PC-9 (cell line): ENCODE data around the gene EGF. TPM values are rescaled to one million over a fixed set of nuclear protein-coding genes. Genes with fewer than 3 reads are reported as not detected.

Source experiments
- BruUV-seq: library from RNA; stranded (reverse); fragments of 400-500 nt; replicated peaks from 2 replicates; lab custom pipeline; 2021; lab: Mats Ljungman, UMichigan
- CTCF ChIA-PET: fragments of 300-600 bp; sonication (Branson Sonifier 250); formaldehyde crosslinking; loops from one replicate; lab custom pipeline; 2022; ENCODE audit warnings: antibody characterized with exemption; lab: Charles Lee
- POLR2A ChIA-PET: fragments of 300-600 bp; sonication (Branson Sonifier 250); formaldehyde crosslinking; loops from one replicate; lab custom pipeline; 2022; ENCODE audit warnings: antibody characterized with exemption; ENCODE audit not compliant: unreplicated experiment; lab: Charles Lee
- DNase-seq, 2 experiments: peaks; one replicate each; pipeline versions ENCODE4 v3.0.0 to v3.0.0-alpha.2; 2015 to 2022; ENCODE audit warnings: mixed read lengths in 1 of 2
- H2AFZ ChIP-seq: fragments of 200-600 bp; sonication (generic); 2 replicates; pipeline ENCODE4 v1.8.1; 2017; ENCODE audit warnings: antibody characterized with exemption
- H3F3A ChIP-seq: fragments of 200-600 bp; sonication (generic); 2 replicates; pipeline ENCODE4 v1.8.1; 2017; ENCODE audit warnings: antibody characterized with exemption, mild to moderate bottlenecking, low read depth; ENCODE audit not compliant: insufficient read depth
- H3K27ac ChIP-seq: fragments of 200-600 bp; sonication (generic); 2 replicates; pipeline ENCODE4 v1.6.1; 2016; ENCODE audit warnings: mixed run types
- H3K27me3 ChIP-seq: fragments of 200-600 bp; sonication (generic); 2 replicates; pipeline ENCODE4 v1.6.1; 2016; ENCODE audit warnings: low read depth, mixed run types; ENCODE audit not compliant: insufficient read depth
- H3K36me3 ChIP-seq: fragments of 200-600 bp; sonication (generic); 2 replicates; pipeline ENCODE4 v1.6.1; 2016; ENCODE audit warnings: low read depth, mixed run types
- H3K4me1 ChIP-seq: fragments of 200-600 bp; sonication (generic); replicated peaks from 2 replicates; pipeline ENCODE4 v1.6.1; 2016; ENCODE audit warnings: mixed run types; ENCODE audit not compliant: insufficient read depth
- H3K4me2 ChIP-seq: fragments of 200-600 bp; sonication (generic); 2 replicates; pipeline ENCODE4 v1.6.1; 2017; ENCODE audit warnings: mixed run types
- H3K4me3 ChIP-seq: fragments of 200-600 bp; sonication (generic); 2 replicates; pipeline ENCODE4 v1.6.1; 2016; ENCODE audit warnings: mixed run types
- H3K79me2 ChIP-seq: fragments of 200-600 bp; sonication (generic); 2 replicates; pipeline ENCODE4 v1.6.1; 2017; ENCODE audit warnings: low read depth, mixed run types
- H3K9me2 ChIP-seq: fragments of 200-600 bp; sonication (generic); 2 replicates; pipeline ENCODE4 v1.8.1; 2017; ENCODE audit warnings: mild to moderate bottlenecking; ENCODE audit not compliant: insufficient read depth
- H3K9me3 ChIP-seq: fragments of 200-600 bp; sonication (generic); 2 replicates; pipeline ENCODE4 v1.8.1; 2016; ENCODE audit warnings: low read depth; ENCODE audit not compliant: insufficient read depth
- H4K20me1 ChIP-seq: fragments of 200-600 bp; sonication (generic); 2 replicates; pipeline ENCODE4 v1.8.1; 2017; ENCODE audit not compliant: insufficient read depth
- EZH2 ChIP-seq: fragments of 200-600 bp; sonication (generic); IDR thresholded peaks from 2 replicates; pipeline ENCODE4 v1.8.0; 2017; ENCODE audit warnings: antibody characterized with exemption, low read depth
- intact Hi-C: fragments of 100-400 bp; cut with micrococcal nuclease; formaldehyde crosslinking; loops from one replicate; pipeline ENCODE4 v1.10.0; 2022; ENCODE audit not compliant: unreplicated experiment
- total RNA-seq: library from RNA; stranded (reverse); gene quantifications from 2 replicates; pipeline ENCODE4 v1.2.3, GENCODE V29; 2021
- TF ChIP-seq, protein P1 (sequence below): fragments of 200-600 bp; sonication (generic); conservative IDR thresholded peaks from 2 replicates; pipeline ENCODE4 v1.6.1; 2017; ENCODE audit warnings: mixed run types, antibody characterized with exemption, mild to moderate bottlenecking, moderate library complexity

EGF gene
- total RNA-seq, 1 experiment from 2014 or later: 20.4 TPM

DNA sequence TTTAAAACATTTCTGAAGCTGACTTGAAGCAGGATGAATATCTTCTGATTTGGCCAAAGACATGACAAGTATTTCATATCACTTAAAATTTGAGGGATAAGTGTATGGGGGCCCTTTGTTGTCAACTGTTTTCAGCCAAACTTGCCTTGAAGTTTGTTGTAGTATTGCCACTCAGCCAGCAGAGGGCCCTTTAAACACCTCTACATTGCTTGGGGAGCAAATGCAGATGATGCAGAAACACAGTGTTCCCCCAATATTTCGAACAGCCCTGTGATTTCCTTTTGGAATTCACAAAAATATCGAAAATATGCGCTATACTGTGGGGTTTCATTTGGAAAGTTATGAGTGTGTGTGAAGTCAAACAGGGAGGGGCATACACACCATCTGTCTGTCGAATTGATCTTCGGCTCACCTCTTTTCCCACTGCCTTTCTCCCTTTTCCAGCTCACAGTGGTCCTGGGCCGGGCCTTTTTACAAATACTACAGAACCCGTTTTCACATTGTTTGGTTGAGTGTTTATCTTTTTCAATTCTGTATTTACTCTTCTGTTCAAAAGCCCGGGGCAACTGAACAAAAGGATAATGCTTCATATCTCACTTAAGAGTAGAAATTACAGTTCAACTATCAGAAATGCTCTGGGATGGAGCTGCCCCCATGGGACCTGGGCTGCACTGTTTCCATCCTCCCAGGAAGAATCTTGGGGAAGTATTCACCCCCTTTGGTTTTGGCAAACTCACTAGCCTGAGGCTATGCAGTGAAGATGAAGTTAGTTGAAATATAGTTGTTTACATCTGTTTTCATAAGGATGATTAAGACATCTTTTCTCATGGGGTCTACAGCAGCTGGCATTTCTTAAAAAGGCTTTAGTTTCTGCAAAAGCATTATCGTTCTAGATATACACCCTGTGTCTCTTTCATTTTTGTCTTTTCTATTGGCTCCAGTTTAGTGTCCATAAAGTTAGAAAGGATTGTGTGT is 137.6 kb downstream of the EGF start:
- H3K27me3 ChIP-seq: no peaks in the 10 kb centered on the region
- H3K36me3 ChIP-seq: no peaks in the 10 kb centered on the region
- no peak overlapping the region for H3K27ac ChIP-seq
- CTCF ChIA-PET: no interaction called here
- H2AFZ ChIP-seq: no peak overlapping the region
- H3F3A ChIP-seq: no peaks in the 10 kb centered on the region
- no peak for TF ChIP-seq EZH2
- TF ChIP-seq, protein P1, sequence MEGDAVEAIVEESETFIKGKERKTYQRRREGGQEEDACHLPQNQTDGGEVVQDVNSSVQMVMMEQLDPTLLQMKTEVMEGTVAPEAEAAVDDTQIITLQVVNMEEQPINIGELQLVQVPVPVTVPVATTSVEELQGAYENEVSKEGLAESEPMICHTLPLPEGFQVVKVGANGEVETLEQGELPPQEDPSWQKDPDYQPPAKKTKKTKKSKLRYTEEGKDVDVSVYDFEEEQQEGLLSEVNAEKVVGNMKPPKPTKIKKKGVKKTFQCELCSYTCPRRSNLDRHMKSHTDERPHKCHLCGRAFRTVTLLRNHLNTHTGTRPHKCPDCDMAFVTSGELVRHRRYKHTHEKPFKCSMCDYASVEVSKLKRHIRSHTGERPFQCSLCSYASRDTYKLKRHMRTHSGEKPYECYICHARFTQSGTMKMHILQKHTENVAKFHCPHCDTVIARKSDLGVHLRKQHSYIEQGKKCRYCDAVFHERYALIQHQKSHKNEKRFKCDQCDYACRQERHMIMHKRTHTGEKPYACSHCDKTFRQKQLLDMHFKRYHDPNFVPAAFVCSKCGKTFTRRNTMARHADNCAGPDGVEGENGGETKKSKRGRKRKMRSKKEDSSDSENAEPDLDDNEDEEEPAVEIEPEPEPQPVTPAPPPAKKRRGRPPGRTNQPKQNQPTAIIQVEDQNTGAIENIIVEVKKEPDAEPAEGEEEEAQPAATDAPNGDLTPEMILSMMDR: peak; percentile 80
- H3K79me2 ChIP-seq: no peaks in the 10 kb centered on the region
- no peaks in the 10 kb centered on the region for H3K4me1 ChIP-seq
- BruUV-seq: no TSS peak
- peak in 1 of 2 experiments; percentile 27 for DNase-seq
- intact Hi-C loops: loop anchor here (1.0 to 2.0 kb wide), 2 partner anchors 147 to 461 kb away; no protein-coding TSS in a partner anchor
- H4K20me1 ChIP-seq: no peaks in the 10 kb centered on the region
- H3K4me3 ChIP-seq: no peak overlapping the region
- POLR2A ChIA-PET: no interaction called here
- H3K9me2 ChIP-seq: no peaks in the 10 kb centered on the region
- no peaks in the 10 kb centered on the region for H3K9me3 ChIP-seq
- H3K4me2 ChIP-seq: no peak overlapping the region

DNA sequence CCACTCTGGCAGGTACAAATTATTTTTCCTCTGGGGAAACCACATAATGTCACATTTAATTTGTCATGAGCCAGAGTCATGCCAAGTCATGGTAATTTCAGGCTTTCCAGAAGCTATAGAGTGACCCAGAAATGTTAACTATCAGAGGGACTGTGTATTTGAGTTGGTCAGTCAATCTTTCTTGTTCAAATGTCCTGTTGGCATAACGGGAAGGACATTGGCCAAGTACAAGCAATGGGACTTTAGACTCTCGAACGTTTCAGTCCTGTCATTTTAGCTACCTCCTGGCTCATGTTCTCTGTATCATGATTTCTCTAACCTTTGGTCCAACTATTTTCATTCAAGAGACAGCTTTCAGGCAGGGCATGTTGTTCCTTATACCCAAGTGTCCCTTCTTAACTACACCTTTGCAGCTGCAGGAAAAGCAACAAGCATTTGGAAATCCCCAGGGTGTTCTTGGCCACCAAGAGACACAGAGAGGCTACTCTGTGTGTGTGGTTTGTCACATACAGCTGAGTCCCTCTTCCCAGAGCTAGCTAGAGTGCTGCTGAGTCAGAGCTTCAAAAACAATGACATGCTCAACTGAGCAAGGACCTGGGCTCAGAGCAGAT is 142.6 kb downstream of the EGF start:
- H3K4me1 ChIP-seq: peaks cover 17% of the 10 kb centered on the region; the same call in 1 of the 2 replicates
- ChIA-PET CTCF (interaction anchor here (0.7 kb wide), 1 partner anchor 65 kb away, joined by 13 read pairs; no protein-coding TSS in a partner anchor), POLR2A (interaction anchor here (0.5 kb wide), 1 partner anchor 32 kb away, joined by 4 read pairs; no protein-coding TSS in a partner anchor)
- TF ChIP-seq EZH2: no peak
- TF ChIP-seq, protein P1: no peak
- H4K20me1 ChIP-seq: no peaks in the 10 kb centered on the region
- no peaks in the 10 kb centered on the region for H3K27me3 ChIP-seq
- H3K36me3 ChIP-seq: no peaks in the 10 kb centered on the region
- H3K4me2 ChIP-seq: no peak overlapping the region
- no peak overlapping the region for H3K4me3 ChIP-seq
- H2AFZ ChIP-seq: no peak overlapping the region
- 0 out of 2 replicates have a peak, but pooled peaks cover 5% of the 10 kb centered on the region for H3F3A ChIP-seq
- H3K79me2 ChIP-seq: no peaks in the 10 kb centered on the region
- no peak overlapping the region for H3K27ac ChIP-seq
- H3K9me3 ChIP-seq: no peaks in the 10 kb centered on the region
- intact Hi-C loops: no loop called here
- no peaks in the 10 kb centered on the region for H3K9me2 ChIP-seq
- BruUV-seq: no TSS peak
- no peak for DNase-seq

DNA sequence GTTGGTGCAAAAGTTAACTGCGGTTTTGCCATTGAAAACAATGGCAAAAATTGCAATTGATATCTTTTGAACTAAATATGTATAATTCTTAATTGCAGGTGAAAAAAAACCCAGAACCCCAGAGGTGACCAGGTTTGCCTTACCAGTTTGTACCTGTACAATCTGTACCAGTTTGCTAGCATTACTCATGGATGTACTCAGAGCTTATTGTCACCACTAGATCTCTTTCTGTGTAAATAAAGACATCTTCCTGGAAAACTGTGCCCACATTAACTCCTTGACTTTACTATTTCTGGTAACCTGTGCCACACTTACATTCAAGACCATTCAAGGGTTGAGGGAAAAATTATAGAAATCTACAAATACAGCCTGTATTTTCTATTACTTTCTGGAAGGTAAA is 146.0 kb downstream of the EGF start:
- Histone ChIP-seq H3F3A (0 out of 2 replicates have a peak, but pooled peaks cover 9% of the 10 kb centered on the region), H3K4me2 (no peak overlapping the region), H3K4me3 (no peak overlapping the region), H3K4me1 (peaks cover 26% of the 10 kb centered on the region), H2AFZ (no peak overlapping the region), H3K79me2 (no peaks in the 10 kb centered on the region), H3K9me2 (no peaks in the 10 kb centered on the region), H4K20me1 (no peaks in the 10 kb centered on the region), H3K9me3 (no peaks in the 10 kb centered on the region), H3K27ac (no peak overlapping the region), H3K27me3 (no peaks in the 10 kb centered on the region), H3K36me3 (no peaks in the 10 kb centered on the region)
- DNase-seq: no peak
- TF ChIP-seq, protein P1: no peak
- TF ChIP-seq EZH2: no peak
- POLR2A ChIA-PET: no interaction called here
- no TSS peak for BruUV-seq
- CTCF ChIA-PET: no interaction called here
- intact Hi-C loops: no loop called here
